NCI-H1048 (cell line): ENCODE data around the gene METTL8.
"Not testable (repeated sequence)": the region's sequence is repeated elsewhere in the genome, so short reads cannot be mapped to it uniquely, and the experiment has no call there.

ENCODE experiments used
- DNase-seq: peaks from one replicate; lab custom pipeline; 2025; lab: John Stamatoyannopoulos, UW

Gene METTL8

GRCh38 chr2:171430516-171431410 lies 3.0 kb downstream of the METTL8 start:
- DNase-seq = no peak

GRCh38 chr2:171422710-171423495 lies 10.9 kb downstream of the METTL8 start:
- DNase-seq = not testable (repeated sequence)

GRCh38 chr2:171420728-171421563 lies 12.8 kb downstream of the METTL8 start:
- DNase-seq = no peak

GRCh38 chr2:171419333-171419732 lies 14.5 kb downstream of the METTL8 start:
- DNase-seq = no peak

- peak; percentile 70 for DNase-seq
These were observed 17.5 kb downstream of the METTL8 start for GRCh38 chr2:171416009-171416926.

- DNase-seq = not testable (repeated sequence)
These were observed 19.1 kb downstream of the METTL8 start for GRCh38 chr2:171414645-171415044.

- DNase-seq = no peak
These were observed 21.1 kb downstream of the METTL8 start for GRCh38 chr2:171412571-171413175.

GRCh38 chr2:171411791-171412483 lies 21.9 kb downstream of the METTL8 start:
- DNase-seq = no peak

GRCh38 chr2:171411214-171411613 lies 22.6 kb downstream of the METTL8 start:
- DNase-seq = no peak

- no peak for DNase-seq
These were observed 23.2 kb downstream of the METTL8 start for GRCh38 chr2:171410624-171411023.

- DNase-seq = no peak
These were observed 23.7 kb downstream of the METTL8 start for GRCh38 chr2:171410101-171410500.

- DNase-seq = no peak
These were observed 24.3 kb downstream of the METTL8 start for GRCh38 chr2:171409436-171409971.

- no peak for DNase-seq
These were observed 26.1 kb downstream of the METTL8 start for GRCh38 chr2:171407676-171408044.

GRCh38 chr2:171407030-171407675 lies 26.6 kb downstream of the METTL8 start:
- no peak for DNase-seq

GRCh38 chr2:171406044-171406443 lies 27.7 kb downstream of the METTL8 start:
- DNase-seq = no peak

- no peak for DNase-seq
These were observed 28.2 kb downstream of the METTL8 start for GRCh38 chr2:171405546-171405945.

- DNase-seq = no peak
These were observed 29.1 kb downstream of the METTL8 start for GRCh38 chr2:171404719-171405118.

GRCh38 chr2:171404261-171404660 lies 29.5 kb downstream of the METTL8 start:
- DNase-seq = no peak

- DNase-seq = no peak
These were observed 30.7 kb downstream of the METTL8 start for GRCh38 chr2:171402906-171403580.
